Measurements from ENCODE around the gene CELA3A.

DNA sequence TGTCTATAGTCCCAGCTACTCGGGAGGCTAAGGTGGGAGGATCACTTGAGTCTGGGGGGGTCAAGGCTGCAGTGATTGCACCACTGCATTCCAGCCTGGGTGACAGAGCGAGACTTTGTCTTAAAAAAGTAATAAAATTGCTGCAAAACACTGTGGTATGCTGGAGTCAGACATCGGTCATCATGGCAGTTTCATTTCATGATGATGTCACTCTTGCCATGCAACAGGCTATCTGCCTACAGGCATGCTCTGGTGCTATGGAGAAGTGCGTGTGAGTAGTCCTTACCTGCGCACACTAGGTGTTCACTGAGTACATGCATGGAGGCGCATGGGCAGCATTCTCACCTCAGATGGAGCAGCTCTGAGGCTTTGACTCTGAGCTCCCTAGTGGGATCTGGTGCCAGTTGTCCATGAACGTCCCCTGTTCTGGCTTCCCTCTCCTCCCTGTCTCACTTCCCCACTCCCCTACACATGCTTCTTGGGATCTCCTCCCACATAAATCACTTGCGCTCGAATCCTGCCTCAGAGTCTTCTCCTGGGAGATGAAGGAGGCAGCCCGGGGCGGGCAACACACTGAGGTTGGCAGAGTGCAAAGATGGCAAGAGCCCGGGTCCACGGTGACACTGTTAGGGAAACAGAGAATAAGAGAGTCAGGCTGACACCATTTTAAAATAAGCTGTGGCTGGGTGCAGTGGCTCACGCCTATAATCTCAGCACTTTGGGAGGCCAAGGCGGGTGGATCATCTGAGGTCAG is 35.0 kb upstream of the CELA3A start:
- no peak for TF ChIP-seq POLR2A (IDR thresholded peaks at IDR 0.05)
- TF ChIP-seq, protein P1, sequence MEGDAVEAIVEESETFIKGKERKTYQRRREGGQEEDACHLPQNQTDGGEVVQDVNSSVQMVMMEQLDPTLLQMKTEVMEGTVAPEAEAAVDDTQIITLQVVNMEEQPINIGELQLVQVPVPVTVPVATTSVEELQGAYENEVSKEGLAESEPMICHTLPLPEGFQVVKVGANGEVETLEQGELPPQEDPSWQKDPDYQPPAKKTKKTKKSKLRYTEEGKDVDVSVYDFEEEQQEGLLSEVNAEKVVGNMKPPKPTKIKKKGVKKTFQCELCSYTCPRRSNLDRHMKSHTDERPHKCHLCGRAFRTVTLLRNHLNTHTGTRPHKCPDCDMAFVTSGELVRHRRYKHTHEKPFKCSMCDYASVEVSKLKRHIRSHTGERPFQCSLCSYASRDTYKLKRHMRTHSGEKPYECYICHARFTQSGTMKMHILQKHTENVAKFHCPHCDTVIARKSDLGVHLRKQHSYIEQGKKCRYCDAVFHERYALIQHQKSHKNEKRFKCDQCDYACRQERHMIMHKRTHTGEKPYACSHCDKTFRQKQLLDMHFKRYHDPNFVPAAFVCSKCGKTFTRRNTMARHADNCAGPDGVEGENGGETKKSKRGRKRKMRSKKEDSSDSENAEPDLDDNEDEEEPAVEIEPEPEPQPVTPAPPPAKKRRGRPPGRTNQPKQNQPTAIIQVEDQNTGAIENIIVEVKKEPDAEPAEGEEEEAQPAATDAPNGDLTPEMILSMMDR (IDR thresholded peaks at IDR 0.05) = no peak
